ENCODE measurements around the gene KIF5A. TPM values are rescaled to one million over a fixed set of nuclear protein-coding genes. Genes with fewer than 3 reads are reported as not detected.
"Not testable (repeated sequence)": the region's sequence is repeated elsewhere in the genome, so short reads cannot be mapped to it uniquely, and the experiment has no call there.

The KIF5A gene
- total RNA-seq, 4 donors from 2014 or later: 2.1 to 3.2 (median 2.4) TPM

GRCh38 chr12:57563358-57563757, 13.5 kb downstream of the KIF5A start:
- TF ChIP-seq POLR2AphosphoS5 (IDR thresholded peaks at IDR 0.05) (no peak), EP300 (IDR thresholded peaks at IDR 0.05) (no peak), POLR2A (IDR thresholded peaks at IDR 0.05; ENCODE audit: low read depth) (no peak)
- TF ChIP-seq, protein P1, sequence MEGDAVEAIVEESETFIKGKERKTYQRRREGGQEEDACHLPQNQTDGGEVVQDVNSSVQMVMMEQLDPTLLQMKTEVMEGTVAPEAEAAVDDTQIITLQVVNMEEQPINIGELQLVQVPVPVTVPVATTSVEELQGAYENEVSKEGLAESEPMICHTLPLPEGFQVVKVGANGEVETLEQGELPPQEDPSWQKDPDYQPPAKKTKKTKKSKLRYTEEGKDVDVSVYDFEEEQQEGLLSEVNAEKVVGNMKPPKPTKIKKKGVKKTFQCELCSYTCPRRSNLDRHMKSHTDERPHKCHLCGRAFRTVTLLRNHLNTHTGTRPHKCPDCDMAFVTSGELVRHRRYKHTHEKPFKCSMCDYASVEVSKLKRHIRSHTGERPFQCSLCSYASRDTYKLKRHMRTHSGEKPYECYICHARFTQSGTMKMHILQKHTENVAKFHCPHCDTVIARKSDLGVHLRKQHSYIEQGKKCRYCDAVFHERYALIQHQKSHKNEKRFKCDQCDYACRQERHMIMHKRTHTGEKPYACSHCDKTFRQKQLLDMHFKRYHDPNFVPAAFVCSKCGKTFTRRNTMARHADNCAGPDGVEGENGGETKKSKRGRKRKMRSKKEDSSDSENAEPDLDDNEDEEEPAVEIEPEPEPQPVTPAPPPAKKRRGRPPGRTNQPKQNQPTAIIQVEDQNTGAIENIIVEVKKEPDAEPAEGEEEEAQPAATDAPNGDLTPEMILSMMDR (IDR thresholded peaks at IDR 0.05): no peak
- H3K36me3 ChIP-seq: peaks cover 0 to 4% (median 2%) of the 10 kb centered on the region in 4 donors
- H3K9me3 ChIP-seq: no peaks in the 10 kb centered on the region
- no peak overlapping the region for H3K4me3 ChIP-seq
- WGBS: 57% methylated on average over 4 of the region's 4 CpGs
- H3K27me3 ChIP-seq: peaks cover 0 to 6% (median 2%) of the 10 kb centered on the region in 4 donors
- intact Hi-C loops (cut with DNase I): no loop called here
- DNase-seq (ENCODE audit: extremely low spot score): no peak
- H3K27ac ChIP-seq (replicated peaks in 1 of 4): no peak overlapping the region
- H3K4me1 ChIP-seq: no peaks in the 10 kb centered on the region

DNA sequence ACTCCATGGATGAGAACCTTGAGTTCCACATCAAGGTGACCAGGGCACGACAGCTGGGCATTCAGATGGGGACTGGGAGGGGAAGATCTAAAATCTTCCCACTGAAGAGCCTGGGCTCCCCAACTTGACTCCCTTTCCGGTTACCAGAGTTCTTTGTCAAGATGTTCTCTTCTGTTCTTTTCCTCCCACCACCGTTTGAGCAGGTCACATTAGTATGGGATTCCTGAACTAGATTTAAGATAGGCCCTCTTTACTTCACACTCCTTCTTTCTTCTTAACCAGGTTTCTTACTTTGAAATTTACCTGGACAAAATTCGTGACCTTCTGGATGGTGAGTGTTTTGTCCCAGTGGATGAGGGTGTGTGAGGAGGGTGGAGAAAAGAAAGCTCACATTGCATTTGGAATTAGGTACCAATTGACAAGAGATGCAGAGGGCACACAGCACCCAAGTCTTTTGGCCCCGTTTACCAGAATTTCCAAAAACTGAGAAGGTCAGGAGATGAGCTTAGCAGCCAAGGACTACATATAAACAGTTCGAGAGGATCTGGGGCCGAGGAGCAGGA, 14.4 kb downstream of the KIF5A start:
- Histone ChIP-seq H3K4me3 (no peak overlapping the region), H3K9me3 (no peaks in the 10 kb centered on the region), H3K4me1 (no peaks in the 10 kb centered on the region), H3K36me3 (peaks cover 0 to 9% (median 5%) of the 10 kb centered on the region in 4 donors), H3K27me3 (peaks cover 0 to 8% (median 3%) of the 10 kb centered on the region in 4 donors), H3K27ac (replicated peaks in 1 of 4) (no peak overlapping the region)
- TF ChIP-seq EP300 (IDR thresholded peaks at IDR 0.05): no peak
- TF ChIP-seq POLR2AphosphoS5 (IDR thresholded peaks at IDR 0.05): no peak
- no peak for TF ChIP-seq POLR2A (IDR thresholded peaks at IDR 0.05; ENCODE audit: low read depth)
- TF ChIP-seq, protein P1 (IDR thresholded peaks at IDR 0.05): no peak
- intact Hi-C loops (cut with DNase I): no loop called here
- no peak for DNase-seq (ENCODE audit: extremely low spot score)
- 88% methylated on average over 7 of the region's 7 CpGs for WGBS

GRCh38 chr12:57568838-57569237, 19.0 kb downstream of the KIF5A start:
- 81% methylated on average over 6 of the region's 6 CpGs for WGBS
- H3K4me3 ChIP-seq: no peak overlapping the region
- peaks cover 0 to 8% (median 3%) of the 10 kb centered on the region in 4 donors for H3K27me3 ChIP-seq
- no peak overlapping the region for H3K27ac ChIP-seq (replicated peaks in 1 of 4)
- no peak for TF ChIP-seq POLR2AphosphoS5 (IDR thresholded peaks at IDR 0.05)
- no peak for TF ChIP-seq POLR2A (IDR thresholded peaks at IDR 0.05; ENCODE audit: low read depth)
- TF ChIP-seq, protein P1 (IDR thresholded peaks at IDR 0.05): no peak
- TF ChIP-seq EP300 (IDR thresholded peaks at IDR 0.05): no peak
- DNase-seq (ENCODE audit: extremely low spot score): no peak
- no peaks in the 10 kb centered on the region for H3K9me3 ChIP-seq
- intact Hi-C loops (cut with DNase I): no loop called here
- peaks cover 0 to 27% (median 7%) of the 10 kb centered on the region in 4 donors for H3K36me3 ChIP-seq
- H3K4me1 ChIP-seq: no peaks in the 10 kb centered on the region

DNA sequence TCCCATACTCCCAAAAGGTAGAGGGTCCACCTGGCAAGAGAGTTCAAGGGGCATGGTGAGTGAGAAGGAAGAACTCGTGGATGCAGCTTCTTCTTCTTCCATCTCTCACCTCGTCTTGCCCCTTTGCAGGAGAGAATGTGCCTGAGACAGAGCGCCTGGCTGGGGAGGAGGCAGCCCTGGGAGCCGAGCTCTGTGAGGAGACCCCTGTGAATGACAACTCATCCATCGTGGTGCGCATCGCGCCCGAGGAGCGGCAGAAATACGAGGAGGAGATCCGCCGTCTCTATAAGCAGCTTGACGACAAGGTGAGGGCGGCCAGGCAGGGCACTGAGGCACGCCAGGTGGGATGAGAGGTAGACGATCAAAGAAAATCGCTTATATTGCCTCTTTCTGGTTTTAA, 20.0 kb downstream of the KIF5A start:
- Histone ChIP-seq H3K4me3 (no peak overlapping the region), H3K9me3 (no peaks in the 10 kb centered on the region), H3K4me1 (no peaks in the 10 kb centered on the region), H3K27ac (replicated peaks in 1 of 4) (no peak overlapping the region), H3K36me3 (peaks cover 0 to 27% (median 6%) of the 10 kb centered on the region in 4 donors), H3K27me3 (peaks cover 0 to 8% (median 3%) of the 10 kb centered on the region in 4 donors)
- 87% methylated on average over 18 of the region's 18 CpGs for WGBS
- TF ChIP-seq EP300 (IDR thresholded peaks at IDR 0.05) (no peak), POLR2A (IDR thresholded peaks at IDR 0.05; ENCODE audit: low read depth) (no peak), POLR2AphosphoS5 (IDR thresholded peaks at IDR 0.05) (no peak)
- TF ChIP-seq, protein P1 (IDR thresholded peaks at IDR 0.05): no peak
- no peak for DNase-seq (ENCODE audit: extremely low spot score)
- intact Hi-C loops (cut with DNase I): no loop called here

GRCh38 chr12:57570438-57570837, 20.6 kb downstream of the KIF5A start:
- H3K9me3 ChIP-seq; H3K4me3 ChIP-seq; H3K27ac ChIP-seq (replicated peaks in 1 of 4); DNase-seq (ENCODE audit: extremely low spot score); H3K27me3 ChIP-seq; intact Hi-C loops (cut with DNase I); H3K4me1 ChIP-seq: not testable (repeated sequence)
- WGBS: 86% methylated on average over 13 of the region's 13 CpGs
- H3K36me3 ChIP-seq: peaks cover 0 to 29% (median 8%) of the 10 kb centered on the region in 4 donors

Data from esophagus muscularis mucosa (tissue), 4 donors.